K562 (cell line): ENCODE results near the gene SCYL1. TPM values are rescaled to one million over a fixed set of nuclear protein-coding genes. Genes with fewer than 3 reads are reported as not detected.

Source experiments
- CREBBP ChIP-seq: IDR thresholded peaks from one replicate; pipeline ENCODE4 v1.6.1; 2012; ENCODE audit warnings: low read depth, mild to moderate bottlenecking, control low read depth, inconsistent platforms, low read length
- DACH1 ChIP-seq: fragments of 450-650 bp; IDR thresholded peaks from 2 replicates; pipeline ENCODE4 v1.6.1; 2018; ENCODE audit not compliant: partially characterized antibody
- E2F6 ChIP-seq, 2 experiments: IDR thresholded peaks; 2 replicates each; pipeline ENCODE4 v1.6.1; 2011; ENCODE audit warnings: borderline replicate concordance in 1 of 2, control low read depth in 1 of 2, low read depth in 1 of 2, low read length in 1 of 2, mild to moderate bottlenecking in 1 of 2, mixed read lengths in 1 of 2, moderate library complexity in 1 of 2; ENCODE audit not compliant: insufficient read depth in 1 of 2, insufficient read length in 1 of 2, poor library complexity in 1 of 2, severe bottlenecking in 1 of 2; ENCODE audit errors: extremely low read depth in 1 of 2
- HDGF ChIP-seq: fragments of 450-650 bp; IDR thresholded peaks from 2 replicates; pipeline ENCODE4 v1.6.1; 2016
- HMG20A ChIP-seq: fragments of 450-650 bp; formaldehyde crosslinking; conservative IDR thresholded peaks from 2 replicates; pipeline ENCODE4 v1.4.0; 2020; ENCODE audit warnings: mild to moderate bottlenecking, mixed read lengths
- KAT2B ChIP-seq: IDR thresholded peaks from one replicate; pipeline ENCODE4 v1.6.1; 2012; ENCODE audit warnings: low read depth, mild to moderate bottlenecking, control low read depth, inconsistent platforms, low read length, moderate library complexity
- LEF1 ChIP-seq: fragments of 450-650 bp; IDR thresholded peaks from 2 replicates; pipeline ENCODE4 v1.6.1; 2016; ENCODE audit warnings: mild to moderate bottlenecking
- PML ChIP-seq: IDR thresholded peaks from 2 replicates; pipeline ENCODE4 v1.6.1; 2012; ENCODE audit warnings: low read length, inconsistent platforms
- POU5F1 ChIP-seq: fragments of 150-350 bp; IDR thresholded peaks from 2 replicates; pipeline ENCODE4 v1.6.1; 2014; ENCODE audit warnings: borderline replicate concordance, low read length, low read depth, mild to moderate bottlenecking; ENCODE audit not compliant: partially characterized antibody
- PREB ChIP-seq: sonication (generic); formaldehyde crosslinking; IDR thresholded peaks from 2 replicates; pipeline ENCODE4 v1.8.1; 2023; ENCODE audit warnings: mild to moderate bottlenecking, missing genetic modification reagents
- REST ChIP-seq, 2 experiments: fragments of 450-650 bp; formaldehyde crosslinking in 1 of 2; IDR thresholded peaks; 2 replicates each; pipeline versions ENCODE4 v1.4.0 to v1.6.1; 2014 to 2020; ENCODE audit warnings: mild to moderate bottlenecking in 2 of 2, borderline replicate concordance in 1 of 2, low read depth in 1 of 2
- SMAD4 ChIP-seq: fragments of 250-450 bp; sonication (Bioruptor Pico); conservative IDR thresholded peaks from 2 replicates; pipeline ENCODE4 v1.8.0; 2021; ENCODE audit warnings: inconsistent platforms, mild to moderate bottlenecking, moderate library complexity
- ZNF212 ChIP-seq: fragments of 450-650 bp; formaldehyde crosslinking; IDR thresholded peaks from 2 replicates; pipeline ENCODE4 v1.4.0; 2020; ENCODE audit warnings: mild to moderate bottlenecking
- ZNF232 ChIP-seq: sonication (generic); formaldehyde crosslinking; IDR thresholded peaks from 2 replicates; pipeline ENCODE4 v1.8.0; 2022; ENCODE audit warnings: mild to moderate bottlenecking, missing genetic modification reagents
- polyA plus RNA-seq, 8 experiments: library from polyadenylated mRNA; depleted of rRNA in 4 of 8; stranded (reverse) in 5 of 8; unstranded in 3 of 8; fragments of >200 nt; fragmentation: Nextera tagmentation in 2 of 8; fragmentation: Illumina TruSeq in 1 of 8; extraction: Ambion mirVana in 2 of 8; extraction: Trizol in 1 of 8; gene quantifications; 2 replicates each; pipeline versions ENCODE4 v1.2.1 to v1.2.3, GENCODE V29; 2011 to 2014; ENCODE audit warnings: inconsistent platforms in 1 of 8, missing spikeins in 1 of 8
- total RNA-seq, 7 experiments: library from RNA; depleted of rRNA in 6 of 7; stranded (reverse); fragments of >200 nt in 6 of 7; fragmentation: Illumina TruSeq in 2 of 7; extraction: Trizol in 2 of 7; gene quantifications; 2 replicates each; pipeline versions ENCODE4 v1.2.1 to v1.2.3, GENCODE V29; 2011 to 2021; ENCODE audit warnings: low replicate concordance in 1 of 7

Gene SCYL1
- total and polyA plus RNA-seq, 9 of the 15 experiments (the other 6 are each of a cell fraction or from before 2014, with no cell fraction given): 1.9 to 145 (median 57.6) TPM

- TF ChIP-seq E2F6 (IDR thresholded peaks at IDR 0.05; ENCODE audit: borderline replicate concordance in 1 of 2, extremely low read depth in 1 of 2, insufficient read depth in 1 of 2, insufficient read length in 1 of 2, low read depth in 1 of 2, low read length in 1 of 2, poor library complexity in 1 of 2, severe bottlenecking in 1 of 2) (peak in 1 of 2 experiments; percentile 58), CREBBP (no peak), HMG20A (CRISPR knock-in tag) (no peak), SMAD4 (CRISPR knock-in tag) (no peak), KAT2B (no peak), ZNF232 (0 out of 2 replicates have a peak, but pooled peaks have one; percentile 63), PML (0 out of 2 replicates have a peak, but pooled peaks have one; percentile 1), REST (IDR thresholded peaks at IDR 0.05; ENCODE audit: borderline replicate concordance) (no peak), REST (CRISPR knock-in tag; IDR thresholded peaks at IDR 0.05; ENCODE audit: low read depth) (no peak), DACH1 (no peak), POU5F1 (no peak), PREB (CRISPR knock-in tag) (no peak), ZNF212 (CRISPR knock-in tag) (0 out of 2 replicates have a peak, but pooled peaks have one; percentile 7), LEF1 (no peak), HDGF (0 out of 2 replicates have a peak, but pooled peaks have one; percentile 45)
These were observed 44.5 kb downstream of the SCYL1 start (continued) for GRCh38 chr11:65569164-65569972.
